SU-DHL-6 (cell line): ENCODE measurements around the gene TXNDC5.

Experiments
- EZH2phosphoT487 ChIP-seq: fragments of 200-600 bp; sonication (generic), shearing (Covaris generic); conservative IDR thresholded peaks from 2 replicates; pipeline ENCODE4 v1.6.1; 2018; ENCODE audit warnings: mild to moderate bottlenecking, antibody characterized with exemption, low read length, moderate library complexity, mixed read lengths
- TF ChIP-seq, protein P1 (sequence below): fragments of 200-600 bp; sonication (generic); IDR thresholded peaks from one replicate; pipeline ENCODE4 v1.5.1; 2017; ENCODE audit warnings: antibody characterized with exemption, mild to moderate bottlenecking, low read length, moderate library complexity; ENCODE audit not compliant: insufficient read depth, poor library complexity, severe bottlenecking

DNA sequence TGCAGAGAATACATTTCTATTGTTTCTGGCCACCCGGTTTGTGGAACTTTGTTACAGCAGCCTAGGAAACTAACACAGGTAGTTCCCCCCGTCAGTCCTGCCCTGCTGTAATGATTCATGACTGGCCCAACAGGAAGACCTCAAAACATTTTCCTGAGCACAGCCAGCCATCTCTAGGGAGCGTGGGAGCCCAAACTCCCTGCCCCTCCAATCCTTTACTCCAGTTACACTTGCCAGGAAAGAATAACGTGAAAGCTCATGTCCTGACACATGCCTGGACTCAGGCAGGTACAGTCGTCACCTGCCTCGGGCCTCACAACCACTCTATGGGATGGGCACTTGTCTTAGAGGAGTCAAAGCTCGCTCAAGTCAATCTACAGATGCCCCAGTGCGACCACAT, 8.4 kb downstream of the TXNDC5 start:
- TF ChIP-seq, protein P1, sequence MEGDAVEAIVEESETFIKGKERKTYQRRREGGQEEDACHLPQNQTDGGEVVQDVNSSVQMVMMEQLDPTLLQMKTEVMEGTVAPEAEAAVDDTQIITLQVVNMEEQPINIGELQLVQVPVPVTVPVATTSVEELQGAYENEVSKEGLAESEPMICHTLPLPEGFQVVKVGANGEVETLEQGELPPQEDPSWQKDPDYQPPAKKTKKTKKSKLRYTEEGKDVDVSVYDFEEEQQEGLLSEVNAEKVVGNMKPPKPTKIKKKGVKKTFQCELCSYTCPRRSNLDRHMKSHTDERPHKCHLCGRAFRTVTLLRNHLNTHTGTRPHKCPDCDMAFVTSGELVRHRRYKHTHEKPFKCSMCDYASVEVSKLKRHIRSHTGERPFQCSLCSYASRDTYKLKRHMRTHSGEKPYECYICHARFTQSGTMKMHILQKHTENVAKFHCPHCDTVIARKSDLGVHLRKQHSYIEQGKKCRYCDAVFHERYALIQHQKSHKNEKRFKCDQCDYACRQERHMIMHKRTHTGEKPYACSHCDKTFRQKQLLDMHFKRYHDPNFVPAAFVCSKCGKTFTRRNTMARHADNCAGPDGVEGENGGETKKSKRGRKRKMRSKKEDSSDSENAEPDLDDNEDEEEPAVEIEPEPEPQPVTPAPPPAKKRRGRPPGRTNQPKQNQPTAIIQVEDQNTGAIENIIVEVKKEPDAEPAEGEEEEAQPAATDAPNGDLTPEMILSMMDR, result no peak
- no peak for TF ChIP-seq EZH2phosphoT487
